HG02798 (cell line): ENCODE data around the gene POU3F3.

Source experiments
- ATAC-seq: cut with Tn5 transposase; IDR thresholded peaks from one replicate; pipeline ENCODE4 v1.9.1; 2021; ENCODE audit warnings: mild to moderate bottlenecking; ENCODE audit not compliant: unreplicated experiment, poor library complexity

Gene POU3F3

GRCh38 chr2:104859766-104860450 lies 6.0 kb downstream of the POU3F3 start:
- ATAC-seq: no peak

- ATAC-seq: no peak
Measured at GRCh38 chr2:104860451-104860790, 6.5 kb downstream of the POU3F3 start.

GRCh38 chr2:104861351-104862057 lies 7.6 kb downstream of the POU3F3 start:
- no peak for ATAC-seq

- ATAC-seq: no peak
Measured at GRCh38 chr2:104862058-104862941, 8.4 kb downstream of the POU3F3 start.

- no peak for ATAC-seq
Measured at GRCh38 chr2:104863146-104863467, 9.2 kb downstream of the POU3F3 start.

GRCh38 chr2:104863468-104864279 lies 9.8 kb downstream of the POU3F3 start:
- ATAC-seq: no peak

GRCh38 chr2:104864280-104865095 lies 10.6 kb downstream of the POU3F3 start:
- no peak for ATAC-seq

- ATAC-seq: no peak
Measured at GRCh38 chr2:104865096-104865470, 11.2 kb downstream of the POU3F3 start.

- ATAC-seq: no peak
Measured at GRCh38 chr2:104866122-104866864, 12.4 kb downstream of the POU3F3 start.

- no peak for ATAC-seq
Measured at GRCh38 chr2:104866883-104867812, 13.2 kb downstream of the POU3F3 start.

- no peak for ATAC-seq
Measured at GRCh38 chr2:104867813-104868504, 14.0 kb downstream of the POU3F3 start.

- ATAC-seq: no peak
Measured at GRCh38 chr2:104868505-104868866, 14.6 kb downstream of the POU3F3 start.

- no peak for ATAC-seq
Measured at GRCh38 chr2:104870100-104870975, 16.4 kb downstream of the POU3F3 start.

- ATAC-seq: no peak
Measured at GRCh38 chr2:104871649-104871971, 17.7 kb downstream of the POU3F3 start.

GRCh38 chr2:104871972-104872865 lies 18.3 kb downstream of the POU3F3 start:
- ATAC-seq: no peak
